Medulla oblongata (tissue), 1 donor: ENCODE data around the gene GPC2.
"Not testable (repeated sequence)": the region's sequence is repeated elsewhere in the genome, so short reads cannot be mapped to it uniquely, and the experiment has no call there.

Experiments
- DNase-seq: peaks from one replicate; pipeline ENCODE4 v3.0.0-alpha.2; 2015; ENCODE audit errors: extremely low spot score

The GPC2 gene

GRCh38 chr7:100152937-100153666 is 24.1 kb downstream of the GPC2 start:
- no peak for DNase-seq

DNA sequence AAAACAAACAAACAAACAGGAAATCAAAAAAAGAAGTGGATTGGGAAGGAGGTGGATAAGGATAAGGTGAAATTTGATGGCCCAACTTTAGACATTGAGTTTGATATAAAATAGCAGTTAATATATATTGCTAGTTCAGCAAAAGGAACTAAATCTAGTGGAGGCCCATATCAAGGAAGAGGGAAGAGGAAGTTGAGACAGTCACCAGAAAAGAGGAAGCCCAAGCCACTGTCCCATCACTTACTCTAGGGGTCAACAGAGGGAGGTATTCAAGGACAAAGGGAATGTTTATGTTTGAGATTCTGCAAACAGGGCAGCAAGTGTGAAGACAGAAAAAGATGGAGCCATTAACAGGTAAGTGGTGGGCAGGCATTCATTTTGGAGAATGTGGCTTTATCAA is 24.8 kb downstream of the GPC2 start:
- DNase-seq, result peak; percentile 58

- DNase-seq, result peak; percentile 100
Observed at GRCh38 chr7:100148559-100149328, 28.4 kb downstream of the GPC2 start, which contains the start of gene LAMTOR4. TSS of gene LAMTOR4 (plus strand) at chr7:100148918. CDS start at chr7:100148973, 55 bp downstream.

GRCh38 chr7:100148225-100148558 is 29.0 kb downstream of the GPC2 start:
- DNase-seq, result no peak

DNA sequence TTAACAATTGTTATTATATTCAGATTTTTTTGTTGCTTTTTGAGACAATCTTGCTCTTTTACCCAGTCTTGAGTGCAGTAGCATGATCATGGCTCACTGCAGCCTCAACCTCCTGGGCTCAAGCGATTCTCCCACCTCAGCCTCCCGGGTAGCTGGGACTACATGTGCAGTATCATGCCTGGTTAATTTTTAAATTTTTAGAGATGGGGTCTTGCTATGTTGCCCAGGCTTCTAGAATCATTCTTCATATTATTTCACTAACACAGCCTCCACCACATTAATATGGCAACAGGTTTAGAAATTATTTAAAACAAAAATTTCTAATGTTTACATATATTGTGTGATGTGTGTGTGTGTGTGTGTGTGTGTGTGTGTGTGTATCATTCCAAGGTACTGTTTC is 29.9 kb downstream of the GPC2 start:
- DNase-seq, result no peak

- not testable (repeated sequence) for DNase-seq
Observed at GRCh38 chr7:100146350-100146749, 30.8 kb downstream of the GPC2 start.

GRCh38 chr7:100142461-100142860 is 34.7 kb downstream of the GPC2 start:
- DNase-seq, result no peak

- DNase-seq, result no peak
Observed at GRCh38 chr7:100141555-100141949, 35.6 kb downstream of the GPC2 start.

- no peak for DNase-seq
Observed at GRCh38 chr7:100137851-100138760, 39.1 kb downstream of the GPC2 start.

DNA sequence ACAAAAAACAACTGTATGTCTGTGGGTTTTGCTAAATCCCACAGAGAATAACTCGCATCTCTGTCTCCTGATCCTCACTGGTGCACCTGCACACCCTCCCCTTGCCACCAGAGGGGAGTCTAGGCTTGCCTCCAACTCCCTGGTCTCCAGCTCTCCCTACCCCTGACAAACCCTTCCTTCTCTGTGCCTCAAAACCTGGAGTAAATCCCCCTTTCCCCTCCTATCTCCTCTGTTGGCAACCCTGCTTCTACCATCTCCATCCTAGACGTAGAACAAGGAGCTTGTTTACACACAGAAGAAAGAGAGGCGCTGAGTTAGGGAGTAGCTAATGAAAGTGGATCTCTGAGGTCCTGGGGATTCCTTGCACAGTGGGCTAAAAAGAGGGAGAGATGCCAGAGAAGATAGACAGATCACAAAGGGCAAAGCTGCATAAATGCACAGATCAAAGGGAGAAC is 44.5 kb downstream of the GPC2 start:
- DNase-seq, result peak; percentile 71

GRCh38 chr7:100132126-100132525 is 45.1 kb downstream of the GPC2 start:
- no peak for DNase-seq

GRCh38 chr7:100130608-100131453 is 46.4 kb downstream of the GPC2 start:
- peak; percentile 72 for DNase-seq

DNA sequence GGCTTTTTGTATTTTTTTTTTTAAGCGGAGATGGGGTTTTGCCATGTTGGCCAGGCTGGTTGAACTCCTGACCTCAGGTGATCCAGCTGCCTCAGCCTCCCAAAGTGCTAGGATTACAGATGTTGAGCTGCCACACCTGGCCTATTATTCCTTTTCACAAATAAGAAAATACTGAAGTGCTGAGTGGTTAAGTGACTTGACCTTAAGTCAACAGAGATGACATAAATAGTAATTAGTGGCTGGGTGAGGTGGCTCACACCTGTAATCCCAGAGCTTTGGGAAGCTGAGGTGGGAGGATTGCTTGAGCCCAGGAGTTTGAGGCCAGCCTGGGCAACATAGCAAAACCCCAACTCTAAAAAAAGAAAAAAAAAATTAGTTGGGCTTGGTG is 47.0 kb downstream of the GPC2 start:
- DNase-seq, result not testable (repeated sequence)

- no peak for DNase-seq
Observed at GRCh38 chr7:100128637-100128963, 48.6 kb downstream of the GPC2 start.

DNA sequence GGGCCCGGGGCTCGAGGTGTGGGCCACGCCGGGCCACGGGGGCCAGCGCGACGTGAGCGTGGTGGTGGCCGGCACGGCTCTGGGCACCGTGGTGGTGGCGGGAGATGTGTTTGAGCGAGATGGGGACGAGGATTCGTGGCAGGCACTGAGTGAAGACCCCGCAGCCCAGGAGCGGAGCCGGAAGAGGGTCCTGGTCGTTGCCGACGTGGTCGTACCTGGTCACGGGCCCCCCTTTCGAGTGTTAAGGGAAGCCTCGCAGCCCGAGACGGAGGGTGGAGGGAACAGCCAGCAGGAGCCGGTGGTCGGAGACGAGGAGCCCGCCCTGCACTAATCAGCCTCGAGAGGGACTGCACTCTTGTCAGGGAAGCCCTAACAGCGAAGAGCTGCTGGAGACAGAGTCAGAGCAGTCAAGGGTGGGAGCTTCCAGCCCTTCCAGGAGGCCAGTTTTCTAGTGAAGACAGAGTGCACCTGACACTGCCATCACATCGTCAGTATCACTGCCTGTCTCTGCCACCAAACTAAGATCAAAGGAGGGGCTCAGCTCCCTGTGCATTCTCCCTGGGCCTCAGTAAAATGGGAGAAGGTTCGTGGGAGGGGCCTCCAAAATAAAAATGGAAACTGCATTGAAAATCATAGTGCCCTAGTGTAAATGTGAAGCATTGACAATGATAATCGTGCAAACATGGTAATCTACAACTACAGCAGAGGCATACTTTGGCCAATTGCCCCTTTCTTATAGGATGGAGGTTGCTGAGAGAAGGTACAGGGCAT is 49.1 kb downstream of the GPC2 start:
- DNase-seq, result no peak

DNA sequence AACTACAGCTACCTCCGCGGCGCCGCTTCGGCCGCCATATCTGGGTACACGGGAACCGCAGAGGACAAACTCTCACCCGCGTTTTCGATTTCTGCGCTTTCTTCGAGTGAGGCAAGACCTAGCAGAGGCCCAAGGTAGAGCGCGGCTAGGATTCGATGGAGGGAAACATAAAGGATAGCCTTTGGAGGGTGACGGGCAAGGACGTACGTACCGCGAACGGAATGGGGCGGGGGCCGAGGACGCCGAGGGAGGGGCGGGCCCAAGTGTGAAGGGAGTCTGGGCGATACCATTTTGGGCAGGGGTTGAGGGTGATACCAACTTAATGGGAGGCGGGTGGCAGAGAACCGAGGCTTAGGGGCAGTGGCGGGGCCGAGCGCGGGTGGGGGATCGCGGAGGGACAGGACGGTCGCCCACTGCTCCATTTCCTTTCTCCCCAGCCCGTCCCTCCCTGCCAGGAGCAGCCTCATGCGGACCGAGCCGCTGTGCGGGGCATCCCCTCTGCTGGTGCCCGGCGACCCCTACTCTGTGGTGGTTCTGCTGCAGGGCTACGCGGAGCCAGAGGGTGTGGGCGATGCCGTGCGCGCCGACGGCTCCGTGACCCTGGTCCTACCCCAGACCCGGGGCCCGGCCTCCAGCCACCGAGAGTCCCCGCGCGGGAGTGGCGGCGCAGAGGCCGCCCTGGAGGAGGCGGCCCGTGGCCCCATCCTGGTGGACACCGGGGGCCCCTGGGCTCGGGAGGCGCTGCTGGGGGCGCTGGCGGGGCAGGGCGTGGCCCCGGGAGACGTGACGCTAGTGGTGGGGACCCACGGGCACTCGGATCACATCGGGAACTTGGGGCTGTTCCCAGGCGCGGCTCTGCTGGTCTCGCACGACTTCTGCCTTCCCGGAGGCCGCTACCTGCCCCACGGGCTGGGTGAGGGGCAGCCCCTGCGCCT is 50.0 kb downstream of the GPC2 start, which contains the start of gene MBLAC1:
Gene MBLAC1 (plus strand): TSS at position 37 of the 935 bp plus-strand sequence. CDS start 429 bp downstream, at position 466.
- DNase-seq, result peak; percentile 94

- no peak for DNase-seq
Observed at GRCh38 chr7:100126239-100126930, 50.8 kb downstream of the GPC2 start.
